ENCODE data around the gene PNKP. TPM values are rescaled to one million over a fixed set of nuclear protein-coding genes. Genes with fewer than 3 reads are reported as not detected.
A peak's percentile ranks its signal among the peaks of the same experiment; 100 is the strongest.

Gene PNKP
- total and polyA plus RNA-seq, 2 experiments from 2014 or later, result 74.5 to 98.4 TPM

DNA sequence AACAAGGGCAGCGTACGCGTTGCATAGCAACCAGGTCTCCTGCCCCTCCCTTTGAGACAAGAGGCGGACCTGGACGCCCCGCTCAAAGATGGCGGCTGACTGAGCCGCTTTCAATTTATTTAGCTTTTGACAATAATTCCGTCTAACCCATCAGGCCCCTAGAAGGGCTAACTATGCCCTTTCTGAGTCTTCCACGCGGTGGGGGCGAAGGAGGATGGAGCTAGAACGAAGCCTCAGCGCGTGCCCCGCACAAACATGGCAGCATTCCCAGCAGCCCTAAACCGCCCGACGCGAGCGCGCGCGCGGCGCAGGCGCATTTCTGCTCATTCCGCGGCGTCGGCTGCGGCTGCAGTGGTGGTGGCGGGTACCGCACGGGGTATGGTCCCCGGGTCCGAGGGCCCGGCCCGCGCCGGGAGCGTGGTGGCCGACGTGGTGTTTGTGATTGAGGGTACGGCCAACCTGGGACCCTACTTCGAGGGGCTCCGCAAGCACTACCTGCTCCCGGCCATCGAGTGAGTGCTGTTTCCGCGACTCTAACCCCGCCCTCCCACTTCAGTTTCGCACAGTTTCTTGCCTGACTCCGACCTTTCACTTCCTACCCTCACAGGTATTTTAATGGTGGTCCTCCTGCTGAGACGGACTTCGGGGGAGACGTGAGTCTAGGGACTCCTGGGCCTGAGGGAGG lies 49.3 kb downstream of the PNKP start, which contains the start of gene MED25:
Gene MED25, plus strand, starts transcription at position 326 of the 685 bp plus-strand sequence. Its CDS starts 53 bp downstream, at position 379.
- DNase-seq (ENCODE audit: low read depth in 1 of 2, low spot score in 1 of 2), result peak; percentile 86 to 88
- Histone ChIP-seq H3K27ac (peak within 1 kb of the TSS; percentile 96), H3K4me3 (peak within 1 kb of the TSS; percentile 53), H3K9me3 (ENCODE audit: low read depth) (no peaks in the 10 kb centered on the region), H3K27me3 (no peaks in the 10 kb centered on the region), H3K36me3 (no peaks in the 10 kb centered on the region), H3K4me1 (ENCODE audit: low read depth) (peaks cover 12% of the 10 kb centered on the region)
- TF ChIP-seq, protein P1, sequence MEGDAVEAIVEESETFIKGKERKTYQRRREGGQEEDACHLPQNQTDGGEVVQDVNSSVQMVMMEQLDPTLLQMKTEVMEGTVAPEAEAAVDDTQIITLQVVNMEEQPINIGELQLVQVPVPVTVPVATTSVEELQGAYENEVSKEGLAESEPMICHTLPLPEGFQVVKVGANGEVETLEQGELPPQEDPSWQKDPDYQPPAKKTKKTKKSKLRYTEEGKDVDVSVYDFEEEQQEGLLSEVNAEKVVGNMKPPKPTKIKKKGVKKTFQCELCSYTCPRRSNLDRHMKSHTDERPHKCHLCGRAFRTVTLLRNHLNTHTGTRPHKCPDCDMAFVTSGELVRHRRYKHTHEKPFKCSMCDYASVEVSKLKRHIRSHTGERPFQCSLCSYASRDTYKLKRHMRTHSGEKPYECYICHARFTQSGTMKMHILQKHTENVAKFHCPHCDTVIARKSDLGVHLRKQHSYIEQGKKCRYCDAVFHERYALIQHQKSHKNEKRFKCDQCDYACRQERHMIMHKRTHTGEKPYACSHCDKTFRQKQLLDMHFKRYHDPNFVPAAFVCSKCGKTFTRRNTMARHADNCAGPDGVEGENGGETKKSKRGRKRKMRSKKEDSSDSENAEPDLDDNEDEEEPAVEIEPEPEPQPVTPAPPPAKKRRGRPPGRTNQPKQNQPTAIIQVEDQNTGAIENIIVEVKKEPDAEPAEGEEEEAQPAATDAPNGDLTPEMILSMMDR (IDR thresholded peaks at IDR 0.05; ENCODE audit: low read depth, low read length), result no peak

DNA sequence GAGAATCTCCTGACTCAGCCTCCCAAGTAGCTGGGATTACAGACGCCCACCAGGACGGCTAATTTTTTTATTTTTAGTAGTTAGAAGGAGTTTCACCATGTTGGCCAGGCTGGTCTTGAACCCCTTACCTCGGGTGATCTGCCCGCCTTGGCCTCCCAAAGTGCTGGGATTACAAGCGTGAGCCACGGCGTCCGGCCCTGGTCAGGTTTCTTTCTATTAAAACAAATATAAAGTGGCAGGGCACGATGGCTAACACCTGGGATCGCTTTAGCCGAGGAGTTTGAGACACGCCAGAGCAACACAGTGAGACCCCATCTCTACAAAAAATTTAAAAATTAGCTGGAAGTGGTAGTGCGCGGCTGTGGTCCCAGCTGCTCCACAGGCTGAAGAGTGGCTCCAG lies 50.8 kb downstream of the PNKP start:
- peaks cover 12% of the 10 kb centered on the region for H3K4me1 ChIP-seq (ENCODE audit: low read depth)
- TF ChIP-seq, protein P1 (IDR thresholded peaks at IDR 0.05; ENCODE audit: low read depth, low read length), result no peak
- H3K4me3 ChIP-seq, result no peak overlapping the region
- no peaks in the 10 kb centered on the region for H3K36me3 ChIP-seq
- peak overlapping the region; percentile 96 for H3K27ac ChIP-seq
- DNase-seq (ENCODE audit: low read depth in 1 of 2, low spot score in 1 of 2), result no peak
- no peaks in the 10 kb centered on the region for H3K27me3 ChIP-seq
- no peaks in the 10 kb centered on the region for H3K9me3 ChIP-seq (ENCODE audit: low read depth)

DNA sequence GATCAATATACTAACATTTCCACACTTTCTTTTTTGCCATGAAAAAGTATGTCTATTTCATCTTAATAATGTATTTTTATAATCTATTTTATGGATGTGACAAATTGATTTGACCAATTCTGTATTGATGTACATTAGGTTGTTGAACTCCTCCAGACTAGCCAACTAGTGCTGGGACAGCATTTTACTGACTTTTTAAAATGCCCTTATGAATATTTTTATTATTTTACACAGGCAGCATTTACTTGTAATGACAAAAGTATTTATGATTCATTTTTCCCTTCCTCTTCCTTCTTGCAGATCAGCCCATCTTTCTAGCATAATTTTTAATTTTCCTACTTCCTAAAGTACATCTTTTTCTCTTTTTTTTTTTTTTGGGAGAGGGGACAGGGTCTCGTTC lies 53.4 kb downstream of the PNKP start:
- DNase-seq (ENCODE audit: low read depth in 1 of 2, low spot score in 1 of 2), result no peak
- H3K36me3 ChIP-seq, result no peaks in the 10 kb centered on the region
- peak overlapping the region; percentile 86 for H3K4me3 ChIP-seq
- peaks cover 5% of the 10 kb centered on the region for H3K4me1 ChIP-seq (ENCODE audit: low read depth)
- TF ChIP-seq, protein P1 (IDR thresholded peaks at IDR 0.05; ENCODE audit: low read depth, low read length), result no peak
- H3K9me3 ChIP-seq (ENCODE audit: low read depth), result no peaks in the 10 kb centered on the region
- no peaks in the 10 kb centered on the region for H3K27me3 ChIP-seq
- peak overlapping the region; percentile 3 for H3K27ac ChIP-seq

DNA sequence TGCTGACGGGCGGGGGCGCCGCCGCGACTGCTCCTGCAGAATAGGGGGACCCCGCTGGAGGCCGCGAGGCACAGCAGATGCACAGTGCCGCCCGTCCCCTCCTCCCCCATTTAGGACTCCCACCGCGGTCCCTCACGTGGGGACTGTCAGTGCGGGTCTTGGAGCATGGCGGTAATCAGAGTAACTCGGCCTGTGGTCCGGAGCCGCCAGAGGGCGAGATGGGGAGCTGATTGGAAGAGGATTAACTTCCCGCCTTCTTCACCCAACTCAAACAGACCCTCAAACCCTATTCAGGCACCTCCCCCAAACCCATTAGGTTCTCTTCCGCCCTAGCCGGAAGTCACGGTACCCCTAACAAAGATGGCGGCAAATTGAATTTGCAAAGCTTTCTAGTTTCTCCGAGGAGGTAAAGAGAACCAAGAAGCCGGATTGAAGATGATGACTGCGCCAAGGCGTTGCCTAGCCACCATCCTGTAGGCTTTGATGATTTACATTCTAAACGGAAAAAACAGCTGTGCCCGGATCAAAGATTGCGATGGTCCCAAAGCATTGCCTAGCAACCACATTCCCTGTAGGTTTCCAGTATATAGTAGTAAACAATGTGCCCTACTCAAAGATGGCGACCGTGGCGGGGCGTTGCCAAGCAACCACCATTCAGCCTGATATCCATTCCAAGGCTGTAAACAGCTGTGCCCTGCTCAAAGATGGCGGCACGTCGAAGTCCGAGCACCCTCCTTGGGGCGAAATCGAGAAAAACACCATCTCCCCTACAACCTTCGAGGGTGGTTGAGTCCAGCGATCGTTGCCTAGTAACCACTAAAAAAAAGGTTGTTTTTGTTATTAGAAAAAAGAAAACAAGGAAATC lies 54.1 kb downstream of the PNKP start, which contains the start of gene FUZ:
Gene FUZ, minus strand, starts transcription at position 296 of the 865 bp plus-strand sequence. Its CDS starts 186 bp downstream, at position 110.
- peak; percentile 98 to 99 for DNase-seq (ENCODE audit: low read depth in 1 of 2, low spot score in 1 of 2)
- Histone ChIP-seq H3K4me3 (peak within 1 kb of the TSS; percentile 86), H3K9me3 (ENCODE audit: low read depth) (no peaks in the 10 kb centered on the region), H3K4me1 (ENCODE audit: low read depth) (peaks cover 5% of the 10 kb centered on the region), H3K36me3 (no peaks in the 10 kb centered on the region), H3K27ac (peak within 1 kb of the TSS; percentile 90), H3K27me3 (no peaks in the 10 kb centered on the region)
- TF ChIP-seq, protein P1 (IDR thresholded peaks at IDR 0.05; ENCODE audit: low read depth, low read length), result peak; percentile 41

DNA sequence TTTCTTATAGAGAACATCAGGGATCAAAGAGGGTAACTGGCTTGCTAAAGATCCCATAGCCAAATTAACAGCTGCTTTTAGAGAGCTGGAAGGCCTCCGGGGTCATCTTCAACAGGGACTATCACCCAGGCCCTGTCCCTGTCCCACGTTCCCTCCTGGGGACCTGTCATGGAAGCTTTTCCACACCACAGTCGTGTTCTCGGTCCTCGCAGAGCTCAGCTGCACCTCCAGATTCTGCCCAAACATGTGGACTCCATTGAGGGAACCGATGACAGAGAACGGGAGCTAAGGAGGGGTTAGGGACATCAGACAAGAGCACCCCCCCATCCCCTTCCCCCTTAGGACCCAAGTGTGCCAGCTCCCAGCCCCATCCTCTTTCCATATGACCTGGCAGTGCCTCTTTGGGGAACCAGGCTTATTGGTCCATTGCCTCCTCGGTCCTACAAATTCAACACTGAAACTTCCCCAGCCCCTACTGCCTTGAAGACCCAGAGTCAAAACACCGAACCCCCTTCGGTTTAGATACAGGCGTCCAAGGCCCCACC lies 54.9 kb downstream of the PNKP start:
- DNase-seq (ENCODE audit: low read depth in 1 of 2, low spot score in 1 of 2), result no peak
- TF ChIP-seq, protein P1 (IDR thresholded peaks at IDR 0.05; ENCODE audit: low read depth, low read length), result no peak

More for the DNA sequence above, 54.9 kb downstream of the PNKP start:
- H3K36me3 ChIP-seq, result no peaks in the 10 kb centered on the region
- H3K27me3 ChIP-seq, result no peaks in the 10 kb centered on the region
- peaks cover 5% of the 10 kb centered on the region for H3K4me1 ChIP-seq (ENCODE audit: low read depth)
- H3K27ac ChIP-seq, result peak overlapping the region; percentile 90
- H3K9me3 ChIP-seq (ENCODE audit: low read depth), result no peaks in the 10 kb centered on the region
- H3K4me3 ChIP-seq, result peak overlapping the region; percentile 86
